ENCODE data around the gene DGKD. TPM values are rescaled to one million over a fixed set of nuclear protein-coding genes. Genes with fewer than 3 reads are reported as not detected.

DGKD gene
- total RNA-seq, 1 experiment from 2014 or later, result 52.0 TPM

- peaks cover 17 to 19% of the 10 kb centered on the region in 2 experiments for H3K36me3 ChIP-seq (ENCODE audit: control insufficient read depth in 1 of 2, insufficient read depth in 2 of 2, low read length in 2 of 2)
- ATAC-seq (no peak), DNase-seq (ENCODE audit: low read depth, low spot score) (no peak)
- ChIA-PET RAD21 (ENCODE audit: low non-redundant PET in 1 of 2, low total read pairs in 2 of 2, uncharacterized antibody in 2 of 2, unreplicated experiment in 2 of 2) (no interaction called here), POLR2A (no interaction called here), CTCF (no interaction called here)
- no peaks in the 10 kb centered on the region for H3K9me2 ChIP-seq (ENCODE audit: insufficient read depth)
- no peaks in the 10 kb centered on the region for H4K20me1 ChIP-seq (ENCODE audit: insufficient read depth)
- H3K9me3 ChIP-seq (ENCODE audit: control insufficient read depth in 1 of 2, insufficient read depth in 1 of 2, low read depth in 1 of 2, low read length in 2 of 2), result no peaks in the 10 kb centered on the region
- no peak overlapping the region for H3K4me3 ChIP-seq (replicated peaks in 1 of 2; ENCODE audit: low read depth in 1 of 2, low read length in 2 of 2)
- H3K4me2 ChIP-seq (ENCODE audit: low read length), result no peak overlapping the region
- no peaks in the 10 kb centered on the region for H3K79me2 ChIP-seq (ENCODE audit: insufficient read depth, low read length)
- no peaks in the 10 kb centered on the region for H3K27me3 ChIP-seq (ENCODE audit: insufficient read depth, low read length)
- intact Hi-C loops (cut with micrococcal nuclease), result no loop called here
- H3K4me1 ChIP-seq (ENCODE audit: control insufficient read depth in 1 of 2, insufficient read depth in 2 of 2, low read length in 2 of 2), result no peaks in the 10 kb centered on the region
- no peak overlapping the region for H3K27ac ChIP-seq (ENCODE audit: low read depth, low read length)
- BruUV-seq (replicated peaks), result no TSS peak
- H3K9ac ChIP-seq (ENCODE audit: low read length), result no peak overlapping the region
- no peak overlapping the region for H2AFZ ChIP-seq (ENCODE audit: low read depth, low read length, poor library complexity, severe bottlenecking)
- TF ChIP-seq SRF (IDR thresholded peaks at IDR 0.05; ENCODE audit: low read depth) (no peak), POLR2AphosphoS5 (IDR thresholded peaks at IDR 0.05; ENCODE audit: low read depth, low read length) (no peak), RAD21 (IDR thresholded peaks at IDR 0.05; ENCODE audit: low read depth) (no peak), TCF7L2 (IDR thresholded peaks at IDR 0.05; ENCODE audit: borderline replicate concordance, extremely low read depth, insufficient read depth, insufficient read length) (no peak), ZNF274 (IDR thresholded peaks at IDR 0.05; ENCODE audit: low read depth, low read length) (no peak), CTCF (IDR thresholded peaks at IDR 0.05 in 2 of 3, conservative IDR thresholded peaks at IDR 0.05 in 1 of 3; ENCODE audit: borderline replicate concordance in 1 of 3, insufficient read depth in 1 of 3, low read depth in 2 of 3, low read length in 2 of 3) (no peak), ATF3 (IDR thresholded peaks at IDR 0.05) (no peak), ZFX (IDR thresholded peaks at IDR 0.05) (no peak), ELF1 (IDR thresholded peaks at IDR 0.05; ENCODE audit: borderline replicate concordance, low read depth) (no peak), FOSL1 (IDR thresholded peaks at IDR 0.05; ENCODE audit: low read depth) (no peak), POLR2A (IDR thresholded peaks at IDR 0.05; ENCODE audit: borderline replicate concordance, extremely low read depth, insufficient read depth, insufficient read length) (no peak), EZH2 (IDR thresholded peaks at IDR 0.05) (no peak), SP1 (IDR thresholded peaks at IDR 0.05; ENCODE audit: low read depth) (no peak), EGR1 (IDR thresholded peaks at IDR 0.05; ENCODE audit: low read depth) (no peak), EZH2phosphoT487 (IDR thresholded peaks at IDR 0.05; ENCODE audit: borderline replicate concordance) (no peak), ZBTB33 (IDR thresholded peaks at IDR 0.05; ENCODE audit: extremely low read depth, insufficient replicate concordance, low read length) (no peak), CBX3 (IDR thresholded peaks at IDR 0.05; ENCODE audit: low read depth) (no peak), REST (IDR thresholded peaks at IDR 0.05; ENCODE audit: low read depth) (no peak), MAX (IDR thresholded peaks at IDR 0.05) (no peak), JUND (IDR thresholded peaks at IDR 0.05) (no peak)
Measured at GRCh38 chr2:233461481-233461891, 107.2 kb downstream of the DGKD start.
